ENCODE data around the gene TMEM263. TPM values are rescaled to one million over a fixed set of nuclear protein-coding genes. Genes with fewer than 3 reads are reported as not detected.

The TMEM263 gene
- total and polyA plus RNA-seq, 2 of the 13 experiments (the other 11 are each of a cell fraction or from before 2014, with no cell fraction given): 25.9 to 58.6 TPM

- no peak for TF ChIP-seq ZNF577 (CRISPR knock-in tag; IDR thresholded peaks at IDR 0.05; ENCODE audit: borderline replicate concordance, low read depth)
- TF ChIP-seq MXD4 (CRISPR knock-in tag; IDR thresholded peaks at IDR 0.05): peak; percentile 45; the same call in 1 of the 2 replicates
- TF ChIP-seq, protein P1, sequence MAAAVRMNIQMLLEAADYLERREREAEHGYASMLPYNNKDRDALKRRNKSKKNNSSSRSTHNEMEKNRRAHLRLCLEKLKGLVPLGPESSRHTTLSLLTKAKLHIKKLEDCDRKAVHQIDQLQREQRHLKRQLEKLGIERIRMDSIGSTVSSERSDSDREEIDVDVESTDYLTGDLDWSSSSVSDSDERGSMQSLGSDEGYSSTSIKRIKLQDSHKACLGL (CRISPR knock-in tag; IDR thresholded peaks at IDR 0.05): no peak
- TF ChIP-seq, protein P2, sequence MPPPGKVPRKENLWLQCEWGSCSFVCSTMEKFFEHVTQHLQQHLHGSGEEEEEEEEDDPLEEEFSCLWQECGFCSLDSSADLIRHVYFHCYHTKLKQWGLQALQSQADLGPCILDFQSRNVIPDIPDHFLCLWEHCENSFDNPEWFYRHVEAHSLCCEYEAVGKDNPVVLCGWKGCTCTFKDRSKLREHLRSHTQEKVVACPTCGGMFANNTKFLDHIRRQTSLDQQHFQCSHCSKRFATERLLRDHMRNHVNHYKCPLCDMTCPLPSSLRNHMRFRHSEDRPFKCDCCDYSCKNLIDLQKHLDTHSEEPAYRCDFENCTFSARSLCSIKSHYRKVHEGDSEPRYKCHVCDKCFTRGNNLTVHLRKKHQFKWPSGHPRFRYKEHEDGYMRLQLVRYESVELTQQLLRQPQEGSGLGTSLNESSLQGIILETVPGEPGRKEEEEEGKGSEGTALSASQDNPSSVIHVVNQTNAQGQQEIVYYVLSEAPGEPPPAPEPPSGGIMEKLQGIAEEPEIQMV (CRISPR knock-in tag; IDR thresholded peaks at IDR 0.05; ENCODE audit: low read depth): no peak; the same call in 1 of the 2 replicates
- no peak; the same call in 1 of the 2 replicates for TF ChIP-seq FOSL2 (CRISPR knock-in tag; IDR thresholded peaks at IDR 0.05)
- no peak for TF ChIP-seq PLRG1 (conservative IDR thresholded peaks at IDR 0.05)
- no peak for TF ChIP-seq RCOR2 (CRISPR knock-in tag; IDR thresholded peaks at IDR 0.05)
- TF ChIP-seq TGIF2 (CRISPR knock-in tag; IDR thresholded peaks at IDR 0.05): peak; percentile 30; the same call in 1 of the 2 replicates
- TF ChIP-seq ZNF713 (CRISPR knock-in tag; IDR thresholded peaks at IDR 0.05): no peak
- TF ChIP-seq, protein P3, sequence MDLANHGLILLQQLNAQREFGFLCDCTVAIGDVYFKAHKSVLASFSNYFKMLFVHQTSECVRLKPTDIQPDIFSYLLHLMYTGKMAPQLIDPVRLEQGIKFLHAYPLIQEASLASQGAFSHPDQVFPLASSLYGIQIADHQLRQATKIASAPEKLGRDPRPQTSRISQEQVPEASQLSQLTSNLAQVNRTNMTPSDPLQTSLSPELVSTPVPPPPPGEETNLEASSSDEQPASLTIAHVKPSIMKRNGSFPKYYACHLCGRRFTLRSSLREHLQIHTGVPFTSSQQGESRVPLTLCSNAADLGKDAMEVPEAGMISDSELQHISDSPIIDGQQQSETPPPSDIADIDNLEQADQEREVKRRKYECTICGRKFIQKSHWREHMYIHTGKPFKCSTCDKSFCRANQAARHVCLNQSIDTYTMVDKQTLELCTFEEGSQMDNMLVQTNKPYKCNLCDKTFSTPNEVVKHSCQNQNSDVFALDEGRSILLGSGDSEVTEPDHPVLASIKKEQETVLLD (CRISPR knock-in tag; IDR thresholded peaks at IDR 0.05; ENCODE audit: low read depth): peak; percentile 52; the same call in 1 of the 2 replicates
- TF ChIP-seq, protein P4, sequence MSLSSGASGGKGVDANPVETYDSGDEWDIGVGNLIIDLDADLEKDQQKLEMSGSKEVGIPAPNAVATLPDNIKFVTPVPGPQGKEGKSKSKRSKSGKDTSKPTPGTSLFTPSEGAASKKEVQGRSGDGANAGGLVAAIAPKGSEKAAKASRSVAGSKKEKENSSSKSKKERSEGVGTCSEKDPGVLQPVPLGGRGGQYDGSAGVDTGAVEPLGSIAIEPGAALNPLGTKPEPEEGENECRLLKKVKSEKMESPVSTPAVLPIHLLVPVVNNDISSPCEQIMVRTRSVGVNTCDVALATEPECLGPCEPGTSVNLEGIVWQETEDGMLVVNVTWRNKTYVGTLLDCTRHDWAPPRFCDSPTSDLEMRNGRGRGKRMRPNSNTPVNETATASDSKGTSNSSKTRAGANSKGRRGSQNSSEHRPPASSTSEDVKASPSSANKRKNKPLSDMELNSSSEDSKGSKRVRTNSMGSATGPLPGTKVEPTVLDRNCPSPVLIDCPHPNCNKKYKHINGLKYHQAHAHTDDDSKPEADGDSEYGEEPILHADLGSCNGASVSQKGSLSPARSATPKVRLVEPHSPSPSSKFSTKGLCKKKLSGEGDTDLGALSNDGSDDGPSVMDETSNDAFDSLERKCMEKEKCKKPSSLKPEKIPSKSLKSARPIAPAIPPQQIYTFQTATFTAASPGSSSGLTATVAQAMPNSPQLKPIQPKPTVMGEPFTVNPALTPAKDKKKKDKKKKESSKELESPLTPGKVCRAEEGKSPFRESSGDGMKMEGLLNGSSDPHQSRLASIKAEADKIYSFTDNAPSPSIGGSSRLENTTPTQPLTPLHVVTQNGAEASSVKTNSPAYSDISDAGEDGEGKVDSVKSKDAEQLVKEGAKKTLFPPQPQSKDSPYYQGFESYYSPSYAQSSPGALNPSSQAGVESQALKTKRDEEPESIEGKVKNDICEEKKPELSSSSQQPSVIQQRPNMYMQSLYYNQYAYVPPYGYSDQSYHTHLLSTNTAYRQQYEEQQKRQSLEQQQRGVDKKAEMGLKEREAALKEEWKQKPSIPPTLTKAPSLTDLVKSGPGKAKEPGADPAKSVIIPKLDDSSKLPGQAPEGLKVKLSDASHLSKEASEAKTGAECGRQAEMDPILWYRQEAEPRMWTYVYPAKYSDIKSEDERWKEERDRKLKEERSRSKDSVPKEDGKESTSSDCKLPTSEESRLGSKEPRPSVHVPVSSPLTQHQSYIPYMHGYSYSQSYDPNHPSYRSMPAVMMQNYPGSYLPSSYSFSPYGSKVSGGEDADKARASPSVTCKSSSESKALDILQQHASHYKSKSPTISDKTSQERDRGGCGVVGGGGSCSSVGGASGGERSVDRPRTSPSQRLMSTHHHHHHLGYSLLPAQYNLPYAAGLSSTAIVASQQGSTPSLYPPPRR (CRISPR knock-in tag; IDR thresholded peaks at IDR 0.05; ENCODE audit: borderline replicate concordance): peak; percentile 32; the same call in 1 of the 2 replicates
- TF ChIP-seq FIP1L1 (IDR thresholded peaks at IDR 0.05; ENCODE audit: borderline replicate concordance, insufficient read depth, low read depth, low read length): no peak
- no peak for TF ChIP-seq HDAC6 (IDR thresholded peaks at IDR 0.05; ENCODE audit: low read depth, low read length)
- TF ChIP-seq ZNF552 (CRISPR knock-in tag; IDR thresholded peaks at IDR 0.05; ENCODE audit: borderline replicate concordance): 0 out of 2 replicates have a peak, but pooled peaks have one; percentile 64
- TF ChIP-seq YEATS4 (CRISPR knock-in tag; IDR thresholded peaks at IDR 0.05; ENCODE audit: borderline replicate concordance): peak; percentile 95; the same call in 1 of the 2 replicates
- TF ChIP-seq ETS1 (CRISPR knock-in tag; IDR thresholded peaks at IDR 0.05): no peak
- TF ChIP-seq ATF5 (CRISPR knock-in tag; IDR thresholded peaks at IDR 0.05; ENCODE audit: low read depth): peak; percentile 85; the same call in 1 of the 2 replicates
- no peak for TF ChIP-seq TBX3 (IDR thresholded peaks at IDR 0.05; ENCODE audit: borderline replicate concordance)
- no peak for TF ChIP-seq FOSL1 (CRISPR knock-in tag; IDR thresholded peaks at IDR 0.05; ENCODE audit: borderline replicate concordance)
Measured at GRCh38 chr12:106955377-106956047, at the start of gene TMEM263 (continued).
